HCT116 (cell line): Measurements from ENCODE around the gene CFAP92. TPM values are rescaled to one million over a fixed set of nuclear protein-coding genes. Genes with fewer than 3 reads are reported as not detected.

ENCODE experiments used
- ATAC-seq: fragments of 200-7000 bp; cut with Tn5 transposase; 2 replicates; pipeline ENCODE4 v1.9.1; 2020; ENCODE audit warnings: mild to moderate bottlenecking, moderate library complexity
- BruUV-seq: library from RNA; stranded (reverse); fragments of 400-500 nt; replicated peaks from 2 replicates; lab custom pipeline; 2021; lab: Mats Ljungman, UMichigan
- CTCF ChIA-PET: fragments of 300-600 bp; sonication (Branson Sonifier 250); formaldehyde crosslinking; loops from one replicate; lab custom pipeline; 2021; ENCODE audit warnings: antibody characterized with exemption; lab: Charles Lee
- POLR2A ChIA-PET: fragments of 300-600, 350-600 bp; sonication (Branson Sonifier 250); formaldehyde crosslinking; loops from one replicate; lab custom pipeline; 2021; ENCODE audit warnings: antibody characterized with exemption; lab: Charles Lee
- RAD21 ChIA-PET, 2 experiments: fragments of 300-600 bp; sonication (Branson Sonifier 250); formaldehyde crosslinking; loops; one replicate each; lab custom pipeline; 2023; ENCODE audit warnings: low total read pairs in 2 of 2; ENCODE audit not compliant: uncharacterized antibody in 2 of 2, unreplicated experiment in 2 of 2, low non-redundant PET in 1 of 2; lab: Charles Lee
- DNase-seq: peaks from one replicate; pipeline ENCODE4 v3.0.0-alpha.2; 2010; ENCODE audit warnings: low read depth, low spot score
- H2AFZ ChIP-seq: fragments of 200-600 bp; shearing (Covaris generic), sonication (generic); 2 replicates; pipeline ENCODE4 v1.6.1; 2017; ENCODE audit warnings: low read depth, mixed run types, mixed read lengths, antibody characterized with exemption, low read length; ENCODE audit not compliant: poor library complexity, severe bottlenecking
- H3K27ac ChIP-seq: 2 replicates; pipeline ENCODE4 v1.5.1; 2012; ENCODE audit warnings: low read depth, low read length
- H3K27me3 ChIP-seq: fragments of 200-600 bp; sonication (generic); 2 replicates; pipeline ENCODE4 v1.6.1; 2016; ENCODE audit warnings: mixed run types, low read length, mixed read lengths; ENCODE audit not compliant: insufficient read depth
- H3K36me3 ChIP-seq, 2 experiments: fragments of 200-500 bp in 1 of 2; fragments of 200-600 bp in 1 of 2; sonication (Bioruptor generic) in 1 of 2; sonication (generic) in 1 of 2; 2 replicates each; pipeline versions ENCODE4 v1.5.1 to v1.6.1; 2014 to 2016; ENCODE audit warnings: low read length in 2 of 2, inconsistent platforms in 1 of 2, mixed read lengths in 1 of 2, mixed run types in 1 of 2; ENCODE audit not compliant: insufficient read depth in 2 of 2, control insufficient read depth in 1 of 2
- H3K4me1 ChIP-seq, 2 experiments: fragments of 200-600 bp in 1 of 2; sonication (generic) in 1 of 2; 2 replicates each; pipeline versions ENCODE4 v1.5.1 to v1.6.1; 2012 to 2017; ENCODE audit warnings: low read length in 2 of 2, inconsistent platforms in 1 of 2, mild to moderate bottlenecking in 1 of 2, mixed read lengths in 1 of 2, mixed run types in 1 of 2, moderate library complexity in 1 of 2; ENCODE audit not compliant: insufficient read depth in 2 of 2, control insufficient read depth in 1 of 2
- H3K4me2 ChIP-seq: fragments of 200-600 bp; sonication (generic); 2 replicates; pipeline ENCODE4 v1.6.1; 2017; ENCODE audit warnings: mixed run types, low read length, mixed read lengths
- H3K4me3 ChIP-seq, 2 experiments: fragments of 200-600 bp in 1 of 2; sonication (generic) in 1 of 2; replicated peaks in 1 of 2; 2 replicates each; pipeline ENCODE4 v1.5.1; 2011 to 2016; ENCODE audit warnings: low read length in 2 of 2, control low read depth in 1 of 2, low read depth in 1 of 2, mild to moderate bottlenecking in 1 of 2, mixed read lengths in 1 of 2, mixed run types in 1 of 2
- H3K79me2 ChIP-seq: fragments of 200-600 bp; sonication (generic); 2 replicates; pipeline ENCODE4 v1.6.1; 2017; ENCODE audit warnings: mild to moderate bottlenecking, mixed run types, low read length, moderate library complexity, mixed read lengths; ENCODE audit not compliant: insufficient read depth
- H3K9ac ChIP-seq: fragments of 200-600 bp; sonication (generic); 2 replicates; pipeline ENCODE4 v1.6.1; 2016; ENCODE audit warnings: low read length, mixed read lengths
- H3K9me2 ChIP-seq: fragments of 200-600 bp; sonication (generic), shearing (Covaris generic); 2 replicates; pipeline ENCODE4 v1.6.1; 2017; ENCODE audit warnings: mixed run types, mild to moderate bottlenecking, moderate library complexity; ENCODE audit not compliant: insufficient read depth
- H3K9me3 ChIP-seq, 2 experiments: fragments of 200-500 bp in 1 of 2; fragments of 200-600 bp in 1 of 2; sonication (Bioruptor generic) in 1 of 2; sonication (generic) in 1 of 2; 2 replicates each; pipeline ENCODE4 v1.6.1; 2014 to 2017; ENCODE audit warnings: low read length in 2 of 2, mixed read lengths in 2 of 2, inconsistent platforms in 1 of 2, low read depth in 1 of 2, mild to moderate bottlenecking in 1 of 2, mixed run types in 1 of 2, moderate library complexity in 1 of 2; ENCODE audit not compliant: control insufficient read depth in 1 of 2, insufficient read depth in 1 of 2
- H4K20me1 ChIP-seq: fragments of 200-600 bp; sonication (generic), shearing (Covaris generic); 2 replicates; pipeline ENCODE4 v1.6.1; 2017; ENCODE audit warnings: mixed run types, mild to moderate bottlenecking, moderate library complexity; ENCODE audit not compliant: insufficient read depth
- CBX3 ChIP-seq: IDR thresholded peaks from 2 replicates; pipeline ENCODE4 v1.6.1; 2012; ENCODE audit warnings: low read depth
- CEBPB ChIP-seq: IDR thresholded peaks from 2 replicates; pipeline ENCODE4 v1.6.1; 2012; ENCODE audit warnings: low read depth
- POLR2AphosphoS5 ChIP-seq: IDR thresholded peaks from 2 replicates; pipeline ENCODE4 v1.6.1; 2011; ENCODE audit warnings: mild to moderate bottlenecking, low read depth, low read length, moderate library complexity
- SRF ChIP-seq: IDR thresholded peaks from 2 replicates; pipeline ENCODE4 v1.6.1; 2012; ENCODE audit warnings: low read depth
- YY1 ChIP-seq: IDR thresholded peaks from 2 replicates; pipeline ENCODE4 v1.6.1; 2011; ENCODE audit warnings: low read length, low read depth, moderate library complexity, mild to moderate bottlenecking; ENCODE audit not compliant: insufficient replicate concordance; ENCODE audit errors: extremely low read depth
- ZFX ChIP-seq: fragments of 450-650 bp; IDR thresholded peaks from 2 replicates; pipeline ENCODE4 v1.6.1; 2017
- intact Hi-C: fragments of 100-400 bp; cut with micrococcal nuclease; formaldehyde crosslinking; loops from 2 replicates; pipeline ENCODE4 v1.10.0; 2022
- total RNA-seq: library from RNA; stranded (reverse); gene quantifications from one replicate; pipeline ENCODE4 v1.2.1, GENCODE V29; 2021; ENCODE audit not compliant: unreplicated experiment
- TF ChIP-seq, protein P1 (sequence below): IDR thresholded peaks from 2 replicates; pipeline ENCODE4 v1.6.1; 2011; ENCODE audit warnings: mild to moderate bottlenecking, low read length, moderate library complexity; ENCODE audit not compliant: insufficient replicate concordance; ENCODE audit errors: extremely low read depth
- TF ChIP-seq, protein P2 (sequence below): IDR thresholded peaks from 2 replicates; pipeline ENCODE4 v1.6.1; 2012
- TF ChIP-seq, protein P3 (sequence below), 3 experiments: fragments of 200-600 bp in 1 of 3; sonication (generic) in 1 of 3; IDR thresholded peaks in 2 of 3; conservative IDR thresholded peaks in 1 of 3; 2 replicates each; pipeline ENCODE4 v1.5.1; 2012 to 2017; ENCODE audit warnings: low read depth in 2 of 3, low read length in 2 of 3, antibody characterized with exemption in 1 of 3, borderline replicate concordance in 1 of 3, control low read depth in 1 of 3, mild to moderate bottlenecking in 1 of 3, mixed read lengths in 1 of 3, mixed run types in 1 of 3, moderate library complexity in 1 of 3; ENCODE audit not compliant: insufficient read depth in 1 of 3
- TF ChIP-seq, protein P4 (sequence below): IDR thresholded peaks from 2 replicates; pipeline ENCODE4 v1.6.1; 2012; ENCODE audit warnings: low read depth

The CFAP92 gene
- total RNA-seq, 1 experiment from 2014 or later: 3.6 TPM

DNA sequence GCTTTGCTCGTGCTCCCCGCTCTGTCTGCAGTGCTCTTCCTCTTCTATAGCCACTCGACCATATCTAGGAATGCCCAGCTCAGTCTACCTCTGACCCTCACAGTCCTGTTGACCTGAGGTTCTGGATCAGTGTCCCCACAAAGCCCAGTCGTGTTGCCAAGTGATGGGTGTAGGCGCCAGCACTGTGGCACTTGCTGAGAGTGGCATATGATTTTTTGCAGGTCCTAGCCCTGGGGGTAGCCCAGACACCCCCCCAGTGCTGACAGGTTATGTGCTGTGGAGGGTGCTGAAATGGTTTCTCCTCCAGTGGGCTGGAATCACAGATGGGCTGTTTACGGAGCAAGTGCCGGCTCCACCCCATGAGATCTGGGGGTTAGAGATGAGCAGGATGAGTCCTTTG, 82.0 kb downstream of the CFAP92 start:
- no TSS peak for BruUV-seq
- H4K20me1 ChIP-seq: no peaks in the 10 kb centered on the region
- RAD21 ChIA-PET: no interaction called here

DNA sequence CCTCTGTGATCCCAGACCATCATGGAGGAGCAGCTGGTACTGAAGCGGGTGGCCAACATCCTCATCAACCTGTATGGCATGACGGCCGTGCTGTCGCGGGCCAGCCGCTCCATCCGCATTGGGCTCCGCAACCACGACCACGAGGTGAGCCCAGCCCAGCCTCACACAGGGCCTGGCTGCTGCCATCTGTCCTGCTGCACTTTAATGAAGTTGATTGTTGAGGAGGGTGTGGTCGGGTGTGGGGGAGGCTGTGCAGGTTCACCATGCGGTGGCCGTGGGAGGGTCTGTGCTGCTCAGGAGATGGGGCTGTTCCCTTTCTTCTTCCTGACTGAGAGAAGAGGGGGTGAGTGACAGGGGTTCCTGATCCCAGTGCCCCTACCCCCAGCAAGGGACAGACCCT, 83.9 kb downstream of the CFAP92 start:
- H3K4me1 ChIP-seq: no peaks in the 10 kb centered on the region
- H3K4me2 ChIP-seq: no peak overlapping the region
- ChIA-PET RAD21 (no interaction called here), POLR2A (no interaction called here), CTCF (no interaction called here)
- H3K27ac ChIP-seq: no peak overlapping the region
- no TSS peak for BruUV-seq
- H3K9me3 ChIP-seq: no peaks in the 10 kb centered on the region
- intact Hi-C loops: no loop called here
- DNase-seq: no peak
- H3K36me3 ChIP-seq: peaks cover 34 to 63% of the 10 kb centered on the region in 2 experiments
- H3K9me2 ChIP-seq: no peaks in the 10 kb centered on the region
- no peak for ATAC-seq
- H4K20me1 ChIP-seq: no peaks in the 10 kb centered on the region
- H2AFZ ChIP-seq: no peak overlapping the region
- H3K27me3 ChIP-seq: no peaks in the 10 kb centered on the region
- H3K4me3 ChIP-seq: no peak overlapping the region
- no peak overlapping the region for H3K9ac ChIP-seq
- no peaks in the 10 kb centered on the region for H3K79me2 ChIP-seq
- TF ChIP-seq ZFX (no peak), SRF (no peak), YY1 (no peak)
- TF ChIP-seq, protein P1, sequence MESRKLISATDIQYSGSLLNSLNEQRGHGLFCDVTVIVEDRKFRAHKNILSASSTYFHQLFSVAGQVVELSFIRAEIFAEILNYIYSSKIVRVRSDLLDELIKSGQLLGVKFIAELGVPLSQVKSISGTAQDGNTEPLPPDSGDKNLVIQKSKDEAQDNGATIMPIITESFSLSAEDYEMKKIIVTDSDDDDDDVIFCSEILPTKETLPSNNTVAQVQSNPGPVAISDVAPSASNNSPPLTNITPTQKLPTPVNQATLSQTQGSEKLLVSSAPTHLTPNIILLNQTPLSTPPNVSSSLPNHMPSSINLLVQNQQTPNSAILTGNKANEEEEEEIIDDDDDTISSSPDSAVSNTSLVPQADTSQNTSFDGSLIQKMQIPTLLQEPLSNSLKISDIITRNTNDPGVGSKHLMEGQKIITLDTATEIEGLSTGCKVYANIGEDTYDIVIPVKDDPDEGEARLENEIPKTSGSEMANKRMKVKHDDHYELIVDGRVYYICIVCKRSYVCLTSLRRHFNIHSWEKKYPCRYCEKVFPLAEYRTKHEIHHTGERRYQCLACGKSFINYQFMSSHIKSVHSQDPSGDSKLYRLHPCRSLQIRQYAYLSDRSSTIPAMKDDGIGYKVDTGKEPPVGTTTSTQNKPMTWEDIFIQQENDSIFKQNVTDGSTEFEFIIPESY: no peak
- TF ChIP-seq, protein P2, sequence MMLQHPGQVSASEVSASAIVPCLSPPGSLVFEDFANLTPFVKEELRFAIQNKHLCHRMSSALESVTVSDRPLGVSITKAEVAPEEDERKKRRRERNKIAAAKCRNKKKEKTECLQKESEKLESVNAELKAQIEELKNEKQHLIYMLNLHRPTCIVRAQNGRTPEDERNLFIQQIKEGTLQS: no peak
- TF ChIP-seq, protein P3, sequence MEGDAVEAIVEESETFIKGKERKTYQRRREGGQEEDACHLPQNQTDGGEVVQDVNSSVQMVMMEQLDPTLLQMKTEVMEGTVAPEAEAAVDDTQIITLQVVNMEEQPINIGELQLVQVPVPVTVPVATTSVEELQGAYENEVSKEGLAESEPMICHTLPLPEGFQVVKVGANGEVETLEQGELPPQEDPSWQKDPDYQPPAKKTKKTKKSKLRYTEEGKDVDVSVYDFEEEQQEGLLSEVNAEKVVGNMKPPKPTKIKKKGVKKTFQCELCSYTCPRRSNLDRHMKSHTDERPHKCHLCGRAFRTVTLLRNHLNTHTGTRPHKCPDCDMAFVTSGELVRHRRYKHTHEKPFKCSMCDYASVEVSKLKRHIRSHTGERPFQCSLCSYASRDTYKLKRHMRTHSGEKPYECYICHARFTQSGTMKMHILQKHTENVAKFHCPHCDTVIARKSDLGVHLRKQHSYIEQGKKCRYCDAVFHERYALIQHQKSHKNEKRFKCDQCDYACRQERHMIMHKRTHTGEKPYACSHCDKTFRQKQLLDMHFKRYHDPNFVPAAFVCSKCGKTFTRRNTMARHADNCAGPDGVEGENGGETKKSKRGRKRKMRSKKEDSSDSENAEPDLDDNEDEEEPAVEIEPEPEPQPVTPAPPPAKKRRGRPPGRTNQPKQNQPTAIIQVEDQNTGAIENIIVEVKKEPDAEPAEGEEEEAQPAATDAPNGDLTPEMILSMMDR (IDR thresholded peaks at IDR 0.05 in 2 of 3, conservative IDR thresholded peaks at IDR 0.05 in 1 of 3; ENCODE audit: borderline replicate concordance in 1 of 3, insufficient read depth in 1 of 3, low read depth in 2 of 3, low read length in 2 of 3): no peak

More for the DNA sequence above, 82.0 kb downstream of the CFAP92 start:
- H3K36me3 ChIP-seq: peaks cover 29 to 69% of the 10 kb centered on the region in 2 experiments
- no peaks in the 10 kb centered on the region for H3K27me3 ChIP-seq
- no peak overlapping the region for H3K9ac ChIP-seq
- ChIA-PET CTCF (no interaction called here), POLR2A (no interaction called here)
- H3K79me2 ChIP-seq: no peaks in the 10 kb centered on the region
- no peak overlapping the region for H2AFZ ChIP-seq
- no peak overlapping the region for H3K4me2 ChIP-seq
- TF ChIP-seq SRF (no peak), POLR2AphosphoS5 (no peak), CBX3 (no peak), YY1 (no peak), CEBPB (no peak)
- TF ChIP-seq, protein P4, sequence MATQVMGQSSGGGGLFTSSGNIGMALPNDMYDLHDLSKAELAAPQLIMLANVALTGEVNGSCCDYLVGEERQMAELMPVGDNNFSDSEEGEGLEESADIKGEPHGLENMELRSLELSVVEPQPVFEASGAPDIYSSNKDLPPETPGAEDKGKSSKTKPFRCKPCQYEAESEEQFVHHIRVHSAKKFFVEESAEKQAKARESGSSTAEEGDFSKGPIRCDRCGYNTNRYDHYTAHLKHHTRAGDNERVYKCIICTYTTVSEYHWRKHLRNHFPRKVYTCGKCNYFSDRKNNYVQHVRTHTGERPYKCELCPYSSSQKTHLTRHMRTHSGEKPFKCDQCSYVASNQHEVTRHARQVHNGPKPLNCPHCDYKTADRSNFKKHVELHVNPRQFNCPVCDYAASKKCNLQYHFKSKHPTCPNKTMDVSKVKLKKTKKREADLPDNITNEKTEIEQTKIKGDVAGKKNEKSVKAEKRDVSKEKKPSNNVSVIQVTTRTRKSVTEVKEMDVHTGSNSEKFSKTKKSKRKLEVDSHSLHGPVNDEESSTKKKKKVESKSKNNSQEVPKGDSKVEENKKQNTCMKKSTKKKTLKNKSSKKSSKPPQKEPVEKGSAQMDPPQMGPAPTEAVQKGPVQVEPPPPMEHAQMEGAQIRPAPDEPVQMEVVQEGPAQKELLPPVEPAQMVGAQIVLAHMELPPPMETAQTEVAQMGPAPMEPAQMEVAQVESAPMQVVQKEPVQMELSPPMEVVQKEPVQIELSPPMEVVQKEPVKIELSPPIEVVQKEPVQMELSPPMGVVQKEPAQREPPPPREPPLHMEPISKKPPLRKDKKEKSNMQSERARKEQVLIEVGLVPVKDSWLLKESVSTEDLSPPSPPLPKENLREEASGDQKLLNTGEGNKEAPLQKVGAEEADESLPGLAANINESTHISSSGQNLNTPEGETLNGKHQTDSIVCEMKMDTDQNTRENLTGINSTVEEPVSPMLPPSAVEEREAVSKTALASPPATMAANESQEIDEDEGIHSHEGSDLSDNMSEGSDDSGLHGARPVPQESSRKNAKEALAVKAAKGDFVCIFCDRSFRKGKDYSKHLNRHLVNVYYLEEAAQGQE: no peak
- no peak overlapping the region for H3K4me3 ChIP-seq
- H3K27ac ChIP-seq: no peak overlapping the region
- ATAC-seq (no peak), DNase-seq (no peak)
- no peaks in the 10 kb centered on the region for H3K9me2 ChIP-seq
- no peaks in the 10 kb centered on the region for H3K9me3 ChIP-seq
- H3K4me1 ChIP-seq: no peaks in the 10 kb centered on the region
- intact Hi-C loops: no loop called here
